Hematopoietic multipotent progenitor cell treated with erythropoietin and hydrocortisone succinate and interleukin-3 and kit ligand, for 4 days (in vitro differentiated cells): ENCODE results near the gene TRIM15.
"Not testable (repeated sequence)": the region's sequence is repeated elsewhere in the genome, so short reads cannot be mapped to it uniquely, and the experiment has no call there.

ENCODE experiments used
- DNase-seq: peaks from one replicate; pipeline ENCODE4 v3.0.0-alpha.2; 2015

The TRIM15 gene

DNA sequence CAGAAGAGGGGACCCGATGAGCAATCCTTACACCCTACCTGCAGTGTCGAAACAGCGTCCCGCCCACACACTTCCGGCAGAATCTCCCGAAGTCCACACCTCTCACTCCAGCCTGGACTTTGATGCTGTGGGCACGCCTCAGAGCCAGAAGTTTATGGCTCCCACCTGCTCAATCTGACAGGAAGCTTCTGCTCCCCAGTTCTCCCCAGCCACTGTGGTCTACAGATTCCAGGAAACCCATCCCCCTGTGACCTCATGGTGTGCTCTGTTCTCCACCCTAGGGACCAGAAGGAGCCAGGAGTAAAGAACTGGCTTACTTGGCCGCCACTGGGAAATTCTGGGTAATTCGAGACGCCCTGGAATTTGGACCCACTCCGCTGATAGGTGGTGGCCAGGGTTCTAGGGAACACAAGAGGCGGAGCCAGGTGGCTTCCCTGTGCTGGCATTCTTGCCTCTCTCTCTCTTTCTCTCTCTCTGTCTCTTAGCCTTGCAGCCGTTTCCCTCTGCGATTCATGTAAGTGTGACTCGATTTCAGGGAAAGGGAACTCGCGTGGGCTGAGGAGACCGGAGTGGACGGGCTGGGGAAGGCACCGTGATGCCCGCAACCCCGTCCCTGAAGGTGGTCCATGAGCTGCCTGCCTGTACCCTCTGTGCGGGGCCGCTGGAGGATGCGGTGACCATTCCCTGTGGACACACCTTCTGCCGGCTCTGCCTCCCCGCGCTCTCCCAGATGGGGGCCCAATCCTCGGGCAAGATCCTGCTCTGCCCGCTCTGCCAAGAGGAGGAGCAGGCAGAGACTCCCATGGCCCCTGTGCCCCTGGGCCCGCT, at the start of gene TRIM15:
Gene TRIM15, plus strand, starts transcription at position 457 of the 828 bp plus-strand sequence. Its CDS starts 139 bp downstream, at position 596.
- peak; percentile 51 for DNase-seq

DNA sequence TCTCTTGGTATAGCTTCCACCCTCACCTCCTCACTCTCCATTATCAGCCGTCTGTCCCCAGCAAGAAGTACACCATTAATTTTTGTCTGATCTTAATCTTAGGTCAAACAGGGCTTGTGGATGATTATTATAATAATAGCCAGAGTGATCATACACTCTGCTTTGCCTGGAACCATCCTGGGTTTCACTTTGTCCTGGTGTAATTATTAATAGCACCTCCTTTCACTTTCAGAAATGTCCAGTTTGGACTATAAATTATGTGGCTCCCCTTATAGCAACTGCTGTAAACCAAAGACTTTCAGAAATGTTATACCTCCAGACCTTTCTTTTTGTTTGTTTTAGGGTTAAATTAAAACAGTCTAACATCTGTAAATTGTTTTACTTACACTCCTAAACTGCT, 49.5 kb upstream of the TRIM15 start:
- DNase-seq, result no peak

DNA sequence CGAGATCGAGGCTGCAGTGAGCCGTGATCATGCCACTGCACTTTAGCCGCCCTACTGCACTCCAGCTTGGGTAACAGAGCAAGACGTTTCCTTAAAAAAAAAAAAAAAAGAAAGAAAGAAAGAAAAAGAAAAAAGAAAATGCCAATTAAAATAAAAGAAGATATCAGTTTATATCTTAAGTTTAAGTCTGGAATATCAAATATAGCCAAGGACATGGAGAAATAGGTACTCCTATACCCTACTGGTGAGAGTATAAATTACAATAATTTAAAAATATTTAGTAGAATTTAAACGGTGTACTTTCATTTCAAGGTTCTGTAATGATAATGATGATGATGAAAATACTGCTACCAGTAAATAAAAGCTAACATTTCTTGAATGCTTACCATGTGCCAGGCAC, 46.6 kb upstream of the TRIM15 start:
- no peak for DNase-seq

DNA sequence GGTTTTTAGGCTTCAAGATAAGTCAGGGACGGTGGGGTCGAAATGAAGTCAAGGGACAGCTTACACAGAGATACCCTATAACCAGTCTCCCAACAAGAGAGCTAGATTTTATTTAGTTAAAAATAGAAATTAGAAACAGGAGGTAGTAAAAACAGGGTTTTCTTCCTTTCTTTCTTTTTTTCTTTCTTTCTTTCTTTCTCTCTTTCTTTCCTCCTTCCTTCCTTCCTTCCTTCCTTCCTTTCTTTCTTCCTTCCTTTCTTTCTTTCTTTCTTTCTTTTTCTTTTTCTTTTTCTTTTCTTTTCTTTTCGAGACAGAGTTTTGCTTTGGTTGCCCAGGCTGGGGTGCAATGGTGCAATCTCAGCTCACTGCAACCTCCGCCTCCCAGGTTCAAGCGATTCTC, 44.7 kb upstream of the TRIM15 start:
- not testable (repeated sequence) for DNase-seq

DNA sequence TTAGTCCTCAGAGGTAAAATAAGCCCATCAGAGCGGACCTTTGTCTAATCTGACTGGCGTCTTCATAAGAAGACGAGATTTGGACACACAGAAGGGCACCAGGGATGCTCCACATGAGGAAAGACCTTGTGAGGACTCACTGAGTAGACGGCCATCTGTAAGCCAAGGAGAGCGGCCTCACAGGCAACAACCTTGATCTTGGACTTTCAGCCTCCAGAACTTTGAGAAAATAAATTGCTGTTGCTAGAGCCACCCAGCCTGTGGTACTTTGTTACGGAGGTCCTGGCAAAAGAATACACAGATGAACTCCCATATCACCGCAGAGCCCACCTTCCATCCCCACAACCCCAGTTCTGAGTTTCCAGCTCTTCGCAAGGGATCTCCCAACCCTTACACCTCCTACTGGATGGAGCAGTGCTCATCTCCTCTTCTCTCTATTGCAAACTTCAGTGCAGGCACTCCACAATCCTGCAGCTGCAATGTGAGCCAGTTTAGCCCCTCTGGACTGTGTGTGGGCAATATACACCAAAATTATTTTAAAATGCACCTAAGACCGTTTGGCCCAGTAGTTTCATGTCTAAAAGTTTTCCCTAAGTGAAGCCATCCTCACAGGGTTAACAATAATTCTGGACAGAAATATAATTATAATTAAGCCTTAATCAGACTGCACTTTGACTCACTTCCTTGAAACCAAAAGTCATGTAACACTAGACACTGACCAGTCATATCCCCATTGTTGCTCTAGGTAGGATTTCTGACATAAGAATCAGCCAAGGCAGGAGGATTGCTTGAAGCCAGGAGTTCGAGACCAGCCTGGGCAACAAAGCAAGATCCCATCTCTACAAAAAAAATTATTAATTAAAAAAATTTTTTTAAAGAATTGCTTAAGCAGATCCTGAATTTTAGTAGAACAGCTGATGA, 41.6 kb upstream of the TRIM15 start:
- no peak for DNase-seq

DNA sequence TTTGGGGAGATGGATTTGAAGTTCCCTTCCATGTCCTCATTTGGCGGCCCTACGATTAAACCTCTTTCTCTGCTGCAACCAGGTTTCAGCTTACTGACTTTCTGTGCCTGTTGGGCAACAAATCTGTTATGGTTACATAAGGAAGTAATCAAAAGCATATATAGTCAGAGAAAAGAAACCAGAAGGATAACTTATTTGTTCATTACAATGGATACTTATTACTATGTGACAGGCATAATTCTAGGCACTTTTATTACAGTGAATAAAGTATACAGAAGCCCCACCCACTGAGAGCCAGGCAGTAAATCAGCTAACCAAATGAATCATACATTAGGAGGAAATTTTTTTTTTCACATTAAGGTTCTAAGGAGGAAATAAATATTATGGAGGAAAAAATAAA, 40.8 kb upstream of the TRIM15 start:
- no peak for DNase-seq

DNA sequence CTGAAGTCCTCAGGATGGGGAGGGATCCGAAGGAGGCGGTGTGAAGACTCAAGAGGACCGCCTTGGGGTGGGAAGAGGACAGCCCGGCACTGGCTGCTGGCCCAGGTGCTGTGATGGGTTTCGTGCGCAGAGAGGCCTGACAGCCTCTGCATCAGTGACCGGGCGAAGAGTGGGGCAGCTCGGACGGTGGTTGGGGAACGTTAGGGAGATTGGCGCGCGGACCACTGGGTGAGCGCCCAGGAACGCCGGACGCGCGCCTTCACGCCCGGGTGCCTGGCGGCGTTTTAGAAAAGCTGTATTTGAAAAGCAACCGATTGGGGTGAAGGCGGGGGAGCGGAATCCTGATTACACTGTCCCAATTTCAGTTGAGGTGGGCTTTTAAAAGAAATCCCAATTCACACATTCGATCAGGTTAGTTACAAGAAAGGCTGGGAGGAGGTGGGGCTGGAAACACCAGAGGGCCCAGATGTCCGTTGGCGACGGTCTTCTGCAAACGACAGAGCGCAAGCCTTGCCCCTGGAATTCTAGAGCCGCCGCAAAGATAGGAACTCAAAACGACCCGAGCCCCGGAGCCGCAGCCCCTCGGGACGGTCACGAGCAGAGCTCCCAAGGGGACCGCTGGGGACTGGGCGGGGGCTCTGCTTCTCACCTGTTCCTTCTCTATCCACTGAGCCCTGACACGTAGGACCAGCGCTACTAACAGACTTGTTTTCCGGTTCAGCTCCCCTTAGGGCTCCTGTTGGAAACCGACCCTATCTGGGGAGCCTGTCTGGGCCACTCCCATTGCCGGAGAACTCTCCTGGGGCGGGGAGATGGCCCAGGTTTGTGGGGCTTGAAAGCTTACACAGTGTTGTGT, 35.9 kb upstream of the TRIM15 start:
- DNase-seq, result no peak

DNA sequence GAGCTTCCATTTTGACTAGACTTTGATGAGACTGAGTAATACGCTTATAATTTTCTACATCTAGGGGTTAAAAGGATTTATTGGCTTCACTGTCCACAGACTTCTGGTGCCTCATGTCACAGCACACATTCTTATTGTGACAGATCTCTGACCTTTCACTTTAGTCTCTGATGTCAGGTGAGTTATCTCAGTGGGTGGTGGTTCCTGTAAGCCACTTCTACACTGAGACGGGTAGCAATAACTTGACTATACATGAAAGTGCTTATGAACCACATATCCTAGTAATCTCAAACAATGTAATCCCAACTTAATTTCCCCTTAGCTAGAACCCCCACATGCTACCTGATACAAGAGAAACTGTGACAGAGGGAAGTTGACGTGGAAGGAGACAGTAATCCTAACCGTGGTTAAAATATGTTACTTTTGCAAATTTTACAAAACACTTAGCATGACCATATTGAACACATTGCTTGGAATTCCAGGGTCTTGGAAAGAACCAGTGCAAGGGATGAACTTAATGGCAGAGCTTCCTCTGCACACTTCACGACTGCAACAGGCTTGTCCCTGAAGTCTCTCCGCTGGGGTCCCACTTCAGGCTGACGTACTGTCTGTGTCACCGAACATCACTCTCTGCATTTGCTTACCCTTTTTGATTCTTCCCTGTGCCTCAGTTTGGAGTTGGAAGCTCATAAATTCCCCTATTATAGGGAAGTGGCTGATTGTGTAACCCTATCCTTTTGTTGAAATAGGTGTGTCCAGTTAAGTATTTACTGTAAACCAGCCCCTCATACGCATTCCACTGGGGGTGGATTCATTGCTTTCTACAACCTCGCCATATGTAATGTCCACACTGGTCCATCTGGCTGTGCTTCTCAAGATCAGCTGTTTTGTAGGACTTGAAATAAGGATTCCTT, 33.8 kb upstream of the TRIM15 start:
- no peak for DNase-seq

DNA sequence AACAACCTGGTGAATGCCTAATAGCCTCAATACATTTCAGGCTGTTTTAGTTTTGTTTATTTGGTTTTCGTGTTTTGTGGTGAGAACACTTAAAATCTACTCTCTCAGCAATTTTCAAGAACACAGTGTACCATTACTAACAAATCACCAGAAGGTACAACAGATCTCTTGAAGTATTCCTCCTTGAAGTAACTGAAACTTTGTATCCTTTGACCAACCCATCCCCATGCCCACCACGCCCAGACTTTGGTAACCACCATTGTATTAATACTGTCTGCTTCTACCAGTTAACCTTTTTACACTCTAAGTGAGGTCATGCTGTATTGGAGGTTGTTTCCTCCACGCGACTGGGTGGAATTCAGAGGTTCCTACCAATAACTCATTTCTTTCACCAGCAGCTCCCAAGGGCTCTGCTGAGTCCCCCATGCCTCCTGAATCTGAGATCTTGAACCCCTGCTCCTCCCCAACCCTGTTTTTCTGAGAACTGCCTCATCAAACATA, 33.1 kb upstream of the TRIM15 start:
- no peak for DNase-seq

DNA sequence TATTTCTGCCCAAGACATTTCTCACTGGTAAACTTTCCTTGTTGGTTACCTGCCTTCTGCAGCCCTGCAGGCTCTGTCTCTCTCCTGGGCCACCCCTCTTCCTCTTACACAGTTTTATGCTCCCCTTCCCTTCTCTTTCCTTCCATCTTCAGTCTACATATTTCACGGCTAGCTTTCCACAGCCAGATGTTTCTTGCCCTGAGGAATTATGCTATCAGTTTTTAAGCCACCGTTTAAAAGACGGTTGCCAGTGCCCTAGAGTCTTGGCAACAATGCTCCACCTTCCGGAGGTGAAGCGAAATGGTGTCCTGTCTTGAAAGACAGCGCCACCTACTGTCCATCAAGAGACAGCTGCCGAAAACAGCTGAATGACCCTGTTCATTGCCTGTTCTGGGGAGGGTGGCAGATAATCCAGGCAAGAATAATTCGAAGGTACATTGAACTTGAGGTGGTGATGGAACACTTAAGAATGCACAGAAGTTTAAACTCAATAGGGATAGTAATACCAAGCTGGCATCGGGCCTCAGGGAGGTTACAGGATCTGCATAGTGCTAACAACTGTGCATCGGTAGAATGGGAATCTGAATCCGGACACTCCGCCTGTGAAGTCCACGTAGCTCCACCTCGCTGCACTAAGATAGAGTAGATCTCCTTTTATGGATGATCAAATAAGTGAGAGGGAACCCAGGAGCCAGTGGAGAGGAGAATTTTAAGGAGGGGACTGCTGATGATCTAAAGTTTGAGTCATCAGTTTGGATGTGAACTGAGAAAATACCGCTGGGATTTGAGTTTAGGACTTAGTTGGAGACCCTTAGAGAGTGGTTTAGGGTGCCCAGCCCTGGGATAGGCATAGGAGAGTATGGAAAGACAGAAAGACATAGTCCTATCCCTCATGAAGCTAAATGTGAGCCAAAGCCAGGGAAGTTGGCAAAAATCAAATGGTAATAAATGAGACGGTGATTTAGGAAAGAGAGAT, 32.2 kb upstream of the TRIM15 start:
- peak; percentile 95 for DNase-seq

DNA sequence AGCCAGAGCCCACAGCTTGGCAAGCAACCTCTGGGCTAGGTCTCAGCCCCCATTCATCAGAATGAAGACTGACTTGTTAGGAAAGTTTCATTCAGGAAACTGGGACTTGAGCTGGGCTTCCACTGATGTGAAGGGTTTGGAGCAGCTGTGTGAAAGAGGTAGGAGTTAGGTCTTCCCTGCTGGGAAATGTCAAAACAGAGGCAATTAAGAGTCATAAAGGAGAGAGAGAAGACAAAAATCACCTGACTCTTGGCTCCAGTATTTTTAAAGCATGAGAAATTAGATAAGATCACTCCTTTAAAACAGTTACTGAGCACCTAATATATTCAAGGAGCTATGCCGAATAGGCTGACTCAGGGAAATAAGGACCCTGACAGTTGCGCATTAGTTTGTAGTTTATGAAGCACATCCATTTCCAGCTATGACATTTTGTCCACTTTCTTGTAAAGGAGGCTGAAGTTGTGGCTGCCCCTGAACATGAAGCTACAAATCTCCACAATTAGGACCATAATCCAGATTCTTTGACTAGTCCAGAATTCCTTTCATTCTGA, 31.3 kb upstream of the TRIM15 start:
- no peak for DNase-seq

DNA sequence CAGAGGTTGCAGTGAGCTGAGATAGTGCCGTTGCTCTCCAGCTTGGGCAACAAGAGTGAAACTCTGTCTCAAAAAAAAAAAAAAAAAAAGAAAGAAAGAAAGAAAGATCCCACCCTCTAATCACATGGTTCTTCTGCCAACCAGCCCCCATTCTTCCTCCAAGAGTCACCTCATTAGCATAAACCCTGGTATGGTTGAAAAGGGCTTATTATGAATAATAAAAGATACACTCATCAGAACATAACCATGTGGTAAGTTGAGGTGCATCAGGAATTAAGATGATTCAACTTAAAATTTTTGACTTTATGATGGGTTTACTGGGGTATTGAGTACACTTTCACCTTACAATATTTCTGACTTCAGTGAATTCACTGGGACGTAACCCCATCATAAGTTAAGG, 28.2 kb upstream of the TRIM15 start:
- DNase-seq, result no peak

DNA sequence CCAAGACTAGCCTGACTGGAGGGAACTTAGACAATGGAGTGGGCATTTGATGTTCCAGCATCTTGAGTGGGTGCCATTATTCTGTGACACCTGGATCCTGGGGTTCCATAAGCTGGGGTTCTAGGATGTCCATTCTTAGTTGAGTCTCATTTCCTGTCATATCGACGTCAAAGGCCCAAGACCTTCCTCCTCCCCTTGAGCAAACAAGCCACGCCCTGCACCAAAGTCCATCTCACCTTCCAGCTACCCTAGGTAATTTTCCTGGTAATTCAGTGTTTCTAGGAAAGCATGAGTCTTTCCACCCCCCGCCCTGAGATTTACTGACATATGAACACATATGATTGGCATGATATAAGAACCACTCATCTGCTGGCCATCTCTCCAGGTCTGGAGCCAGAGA, 27.6 kb upstream of the TRIM15 start, which contains the start of gene TRIM40:
Gene TRIM40, plus strand, starts transcription at position 384 of the 400 bp plus-strand sequence. CDS start 897 bp downstream, outside the sequence.
- DNase-seq, result no peak

DNA sequence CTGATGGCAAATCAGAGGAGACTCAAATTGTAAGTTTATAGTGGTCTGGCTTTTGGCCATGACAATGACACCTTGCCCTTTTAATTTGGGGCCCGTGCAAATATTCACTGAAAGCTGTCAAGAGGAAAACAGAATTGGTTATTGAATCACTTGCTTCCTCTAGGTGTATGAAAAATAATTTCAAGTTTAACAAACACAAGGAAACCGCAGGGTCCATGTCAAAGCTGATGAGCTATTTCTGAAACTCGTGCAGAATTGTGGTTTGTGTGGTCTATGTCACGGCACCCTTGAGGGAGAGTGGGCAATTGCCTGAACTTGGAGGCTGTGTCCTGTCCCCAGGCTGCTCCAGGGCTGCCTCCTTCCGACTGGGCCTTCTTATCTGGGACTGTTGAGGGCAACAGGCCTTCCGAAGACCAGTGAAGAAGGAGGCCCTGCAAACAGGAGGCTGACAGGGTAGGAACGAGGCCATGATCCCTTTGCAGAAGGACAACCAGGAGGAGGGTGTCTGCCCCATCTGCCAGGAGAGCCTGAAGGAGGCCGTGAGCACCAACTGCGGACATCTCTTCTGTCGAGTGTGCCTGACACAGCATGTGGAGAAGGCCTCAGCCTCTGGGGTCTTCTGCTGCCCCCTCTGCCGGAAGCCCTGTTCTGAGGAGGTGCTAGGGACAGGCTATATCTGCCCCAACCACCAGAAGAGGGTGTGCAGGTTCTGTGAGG, 26.6 kb upstream of the TRIM15 start:
- peak; percentile 35 for DNase-seq

DNA sequence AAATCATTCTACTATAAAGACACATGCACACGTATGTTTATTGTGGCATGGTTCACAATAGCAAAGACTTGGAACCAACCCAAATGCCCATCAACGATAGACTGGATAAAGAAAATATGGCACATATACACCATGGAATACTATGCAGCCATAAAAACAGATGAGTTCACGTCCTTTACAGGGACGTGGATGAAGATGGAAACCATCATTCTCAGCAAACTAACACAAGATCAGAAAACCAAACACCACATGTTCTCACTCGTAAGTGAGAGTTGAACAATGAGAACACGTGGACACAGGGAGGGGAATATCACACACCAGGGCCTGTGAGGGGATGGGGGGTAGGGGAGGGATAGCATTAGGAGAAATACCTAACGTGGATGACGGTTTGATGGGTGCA, 23.1 kb upstream of the TRIM15 start:
- DNase-seq, result not testable (repeated sequence)

DNA sequence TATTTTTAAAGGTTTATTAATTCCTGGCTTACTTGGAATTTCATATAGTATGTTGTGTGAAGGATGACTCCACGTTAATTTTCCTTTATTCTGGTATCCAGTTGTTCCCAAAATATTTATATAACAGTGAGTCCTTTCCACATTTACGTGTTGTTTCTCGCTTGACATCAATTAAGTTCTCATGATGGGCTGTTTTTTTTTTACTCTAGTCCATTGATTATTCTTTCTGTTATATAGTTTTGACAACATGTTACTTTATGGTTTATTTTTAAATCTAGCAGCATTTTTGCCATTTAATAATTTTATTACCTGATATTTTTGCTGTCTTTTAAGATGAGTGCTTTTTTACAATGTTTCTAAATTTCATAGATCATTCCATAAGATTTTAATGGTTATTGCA, 20.7 kb upstream of the TRIM15 start:
- DNase-seq, result no peak

DNA sequence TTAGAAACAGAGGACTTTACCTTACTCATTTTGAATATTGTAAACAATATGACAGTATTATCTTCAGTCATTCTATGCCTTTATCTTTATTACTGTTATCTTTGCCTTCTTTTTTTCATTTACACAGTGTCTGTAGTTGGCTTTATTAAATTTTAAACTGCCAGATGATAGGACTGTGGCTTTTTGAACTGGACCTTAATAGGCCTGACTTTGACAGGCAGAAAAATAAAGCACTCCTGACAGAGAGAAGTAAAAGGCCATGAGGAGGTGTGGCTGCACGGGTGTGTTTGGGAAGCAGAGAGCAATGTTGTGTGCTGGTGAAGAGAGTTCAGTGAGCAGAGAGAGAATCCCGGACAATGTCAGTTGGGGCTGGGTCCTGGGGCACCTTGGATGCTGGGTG, 19.6 kb upstream of the TRIM15 start:
- DNase-seq, result no peak

DNA sequence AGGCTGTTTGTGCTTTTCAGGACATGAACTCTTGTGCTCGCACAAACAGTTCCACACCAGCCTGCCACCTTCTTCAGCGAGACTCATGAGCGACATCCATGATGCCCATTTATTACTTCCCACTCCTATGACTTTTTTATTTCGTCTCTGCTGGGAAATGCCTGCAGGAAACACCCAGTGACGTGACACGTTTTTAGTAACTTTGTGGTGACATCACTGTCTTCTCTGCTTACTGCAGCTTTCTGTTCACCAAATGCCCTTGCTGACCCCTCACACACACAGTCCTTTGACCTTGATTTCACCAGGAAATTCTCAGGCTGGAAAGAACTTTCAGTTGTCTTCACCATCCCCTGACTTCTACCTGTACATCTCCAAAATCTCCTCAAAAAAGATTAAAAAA, 18.5 kb upstream of the TRIM15 start:
- DNase-seq, result no peak

DNA sequence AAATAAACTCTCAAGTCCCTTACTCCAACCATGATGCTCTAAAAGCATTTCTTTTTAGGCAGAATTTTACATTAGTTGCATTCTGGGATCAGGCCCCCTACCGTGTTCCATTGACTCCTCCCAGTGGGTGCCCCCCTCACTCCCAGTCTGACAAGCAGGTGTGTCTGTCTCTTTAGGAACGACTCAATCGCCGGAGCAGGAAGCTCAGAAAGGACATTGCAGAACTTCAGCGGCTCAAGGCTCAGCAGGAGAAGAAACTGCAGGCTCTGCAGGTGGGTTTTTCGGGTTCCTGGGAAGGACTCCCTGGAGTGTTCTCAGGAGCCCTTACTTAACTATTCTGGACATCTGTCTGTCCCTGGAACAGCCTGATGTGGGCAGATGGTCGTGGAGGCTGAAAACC, 17.5 kb upstream of the TRIM15 start:
- DNase-seq, result no peak
